Measurements from ENCODE around the gene EDNRA. TPM values are rescaled to one million over a fixed set of nuclear protein-coding genes. Genes with fewer than 3 reads are reported as not detected.

Gene EDNRA
- total and polyA plus RNA-seq, 9 of the 15 experiments (the other 6 are each of a cell fraction or from before 2014, with no cell fraction given), result not detected

DNA sequence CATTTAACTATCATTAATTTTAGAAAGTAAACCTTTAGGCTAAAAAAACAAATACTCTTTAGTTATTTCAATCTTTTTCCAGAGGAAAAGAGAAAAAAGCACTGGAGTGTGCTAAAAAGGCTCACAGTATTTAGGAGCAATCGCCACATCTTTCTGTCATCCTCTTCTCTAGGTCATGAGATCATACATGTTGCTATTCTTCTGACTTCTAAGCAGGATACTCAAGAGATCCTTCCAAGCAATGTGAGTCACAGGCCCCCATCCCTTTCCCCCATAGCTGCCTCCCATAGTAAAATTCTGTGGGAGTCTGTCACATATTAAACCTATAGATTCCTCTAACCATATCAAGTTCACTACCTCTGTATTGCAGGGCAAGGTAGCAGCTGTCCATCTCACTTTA is 7.7 kb downstream of the EDNRA start:
- H3K27me3 ChIP-seq (ENCODE audit: control insufficient read depth in 2 of 2, insufficient read depth in 2 of 2, low read length in 2 of 2), result no peaks in the 10 kb centered on the region
- H3K79me2 ChIP-seq (ENCODE audit: control insufficient read depth, insufficient read depth, low read length), result no peaks in the 10 kb centered on the region
- no peak for FAIRE-seq
- TF ChIP-seq TSC22D4 (tag; IDR thresholded peaks at IDR 0.05) (no peak), ZNF75A (CRISPR knock-in tag; IDR thresholded peaks at IDR 0.05) (no peak), ZBTB34 (CRISPR knock-in tag; IDR thresholded peaks at IDR 0.05) (no peak), ATF3 (IDR thresholded peaks at IDR 0.05) (no peak), ATF3 (CRISPR knock-in tag; conservative IDR thresholded peaks at IDR 0.05) (no peak), ZNF232 (CRISPR knock-in tag; IDR thresholded peaks at IDR 0.05) (no peak), KDM5B (IDR thresholded peaks at IDR 0.05; ENCODE audit: insufficient replicate concordance, low read depth, low read length) (no peak), GATA2 (CRISPR knock-in tag; IDR thresholded peaks at IDR 0.05) (no peak), RBM39 (optimal IDR thresholded peaks at IDR 0.05; ENCODE audit: low read depth, low read length) (no peak), ZNF644 (tag; IDR thresholded peaks at IDR 0.05; ENCODE audit: low read depth) (no peak)
- TF ChIP-seq, protein P1, sequence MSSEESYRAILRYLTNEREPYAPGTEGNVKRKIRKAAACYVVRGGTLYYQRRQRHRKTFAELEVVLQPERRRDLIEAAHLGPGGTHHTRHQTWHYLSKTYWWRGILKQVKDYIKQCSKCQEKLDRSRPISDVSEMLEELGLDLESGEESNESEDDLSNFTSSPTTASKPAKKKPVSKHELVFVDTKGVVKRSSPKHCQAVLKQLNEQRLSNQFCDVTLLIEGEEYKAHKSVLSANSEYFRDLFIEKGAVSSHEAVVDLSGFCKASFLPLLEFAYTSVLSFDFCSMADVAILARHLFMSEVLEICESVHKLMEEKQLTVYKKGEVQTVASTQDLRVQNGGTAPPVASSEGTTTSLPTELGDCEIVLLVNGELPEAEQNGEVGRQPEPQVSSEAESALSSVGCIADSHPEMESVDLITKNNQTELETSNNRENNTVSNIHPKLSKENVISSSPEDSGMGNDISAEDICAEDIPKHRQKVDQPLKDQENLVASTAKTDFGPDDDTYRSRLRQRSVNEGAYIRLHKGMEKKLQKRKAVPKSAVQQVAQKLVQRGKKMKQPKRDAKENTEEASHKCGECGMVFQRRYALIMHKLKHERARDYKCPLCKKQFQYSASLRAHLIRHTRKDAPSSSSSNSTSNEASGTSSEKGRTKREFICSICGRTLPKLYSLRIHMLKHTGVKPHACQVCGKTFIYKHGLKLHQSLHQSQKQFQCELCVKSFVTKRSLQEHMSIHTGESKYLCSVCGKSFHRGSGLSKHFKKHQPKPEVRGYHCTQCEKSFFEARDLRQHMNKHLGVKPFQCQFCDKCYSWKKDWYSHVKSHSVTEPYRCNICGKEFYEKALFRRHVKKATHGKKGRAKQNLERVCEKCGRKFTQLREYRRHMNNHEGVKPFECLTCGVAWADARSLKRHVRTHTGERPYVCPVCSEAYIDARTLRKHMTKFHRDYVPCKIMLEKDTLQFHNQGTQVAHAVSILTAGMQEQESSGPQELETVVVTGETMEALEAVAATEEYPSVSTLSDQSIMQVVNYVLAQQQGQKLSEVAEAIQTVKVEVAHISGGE (CRISPR knock-in tag; IDR thresholded peaks at IDR 0.05), result no peak
- no peak for DNase-seq (ENCODE audit: extremely low read depth in 1 of 4, low spot score in 3 of 4)
- H3K9me1 ChIP-seq (ENCODE audit: control insufficient read depth, insufficient read depth, low read length), result no peaks in the 10 kb centered on the region
- CTCF ChIA-PET (ENCODE audit: low intra/inter-chr PET ratio), result no interaction called here
- no peak overlapping the region for H3K4me3 ChIP-seq
- no peaks in the 10 kb centered on the region for H3K36me3 ChIP-seq (ENCODE audit: control insufficient read depth, insufficient read depth, low read length)
- H3K4me2 ChIP-seq (ENCODE audit: insufficient read depth, low read length), result no peak overlapping the region
- no CpG with 5 or more reads among the region's 1 CpG for WGBS (ENCODE audit: insufficient coverage, low coverage, missing lambda C conversion rate)
- no peak overlapping the region for H3K27ac ChIP-seq (ENCODE audit: extremely low read depth, low read depth, low read length)
- H2AFZ ChIP-seq (ENCODE audit: low read depth, low read length), result no peak overlapping the region
- POLR2A ChIA-PET, result no interaction called here
- in situ Hi-C loops (cut with MboI), result no loop called here
- no TSS peak for BruUV-seq (replicated peaks)
- ATAC-seq, result no peak
- H3K9me3 ChIP-seq (replicated peaks; ENCODE audit: control insufficient read depth, insufficient read depth, low read depth, low read length), result no peaks in the 10 kb centered on the region
- H3K4me1 ChIP-seq (replicated peaks in 1 of 2; ENCODE audit: control insufficient read depth in 2 of 2, insufficient read depth in 2 of 2, low read length in 2 of 2), result no peaks in the 10 kb centered on the region
- intact Hi-C loops (cut with micrococcal nuclease), result no loop called here
- no peaks in the 10 kb centered on the region for H4K20me1 ChIP-seq (replicated peaks; ENCODE audit: control insufficient read depth, insufficient read depth, low read length)
- no peak overlapping the region for H3K9ac ChIP-seq (ENCODE audit: insufficient read depth in 1 of 2, low read depth in 2 of 2, low read length in 2 of 2)
